ENCODE results near the gene GRK6.

GRCh38 chr5:177470759-177471536 lies 44.5 kb downstream of the GRK6 start:
- TF ChIP-seq, protein P1, sequence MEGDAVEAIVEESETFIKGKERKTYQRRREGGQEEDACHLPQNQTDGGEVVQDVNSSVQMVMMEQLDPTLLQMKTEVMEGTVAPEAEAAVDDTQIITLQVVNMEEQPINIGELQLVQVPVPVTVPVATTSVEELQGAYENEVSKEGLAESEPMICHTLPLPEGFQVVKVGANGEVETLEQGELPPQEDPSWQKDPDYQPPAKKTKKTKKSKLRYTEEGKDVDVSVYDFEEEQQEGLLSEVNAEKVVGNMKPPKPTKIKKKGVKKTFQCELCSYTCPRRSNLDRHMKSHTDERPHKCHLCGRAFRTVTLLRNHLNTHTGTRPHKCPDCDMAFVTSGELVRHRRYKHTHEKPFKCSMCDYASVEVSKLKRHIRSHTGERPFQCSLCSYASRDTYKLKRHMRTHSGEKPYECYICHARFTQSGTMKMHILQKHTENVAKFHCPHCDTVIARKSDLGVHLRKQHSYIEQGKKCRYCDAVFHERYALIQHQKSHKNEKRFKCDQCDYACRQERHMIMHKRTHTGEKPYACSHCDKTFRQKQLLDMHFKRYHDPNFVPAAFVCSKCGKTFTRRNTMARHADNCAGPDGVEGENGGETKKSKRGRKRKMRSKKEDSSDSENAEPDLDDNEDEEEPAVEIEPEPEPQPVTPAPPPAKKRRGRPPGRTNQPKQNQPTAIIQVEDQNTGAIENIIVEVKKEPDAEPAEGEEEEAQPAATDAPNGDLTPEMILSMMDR (IDR thresholded peaks at IDR 0.05; ENCODE audit: low read length), result no peak
- TF ChIP-seq EZH2phosphoT487 (IDR thresholded peaks at IDR 0.05; ENCODE audit: low read length), result no peak
